ENCODE measurements around the gene GRIN1.
"Not testable (repeated sequence)": the region's sequence is repeated elsewhere in the genome, so short reads cannot be mapped to it uniquely, and the experiment has no call there.

The GRIN1 gene

DNA sequence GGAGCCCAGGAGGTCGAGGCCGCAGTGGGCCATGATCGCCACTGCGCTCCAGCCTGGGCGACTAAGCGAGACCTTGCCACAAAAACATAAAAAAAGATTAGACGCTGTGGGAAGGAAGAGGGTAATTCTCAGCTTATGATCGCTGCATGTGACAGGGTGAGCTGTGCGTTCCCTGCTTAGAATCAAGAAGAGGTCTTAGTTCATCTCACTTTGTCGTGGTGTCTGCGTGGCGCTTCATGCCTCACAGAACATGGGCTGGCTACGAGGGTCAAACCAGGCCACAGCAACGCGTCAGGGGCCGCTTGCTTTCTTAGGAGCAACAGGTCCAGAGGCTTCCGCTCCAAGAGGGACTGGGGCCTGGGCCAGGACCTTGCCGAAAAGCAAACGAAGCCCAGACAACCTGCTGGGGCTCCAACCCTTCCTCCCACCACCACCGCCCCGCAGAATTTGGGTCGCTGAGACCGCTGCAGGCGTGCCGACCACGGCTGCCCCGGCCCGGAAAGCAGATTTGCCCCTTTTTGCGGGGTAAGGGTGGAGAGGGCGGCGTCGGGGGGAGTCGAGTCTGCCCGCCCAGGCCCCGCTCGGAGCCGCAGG is 10.0 kb upstream of the GRIN1 start:
- DNase-seq (ENCODE audit: low spot score): no peak

GRCh38 chr9:137129456-137130175 is 9.3 kb upstream of the GRIN1 start:
- DNase-seq (ENCODE audit: low spot score): peak; percentile 96

DNA sequence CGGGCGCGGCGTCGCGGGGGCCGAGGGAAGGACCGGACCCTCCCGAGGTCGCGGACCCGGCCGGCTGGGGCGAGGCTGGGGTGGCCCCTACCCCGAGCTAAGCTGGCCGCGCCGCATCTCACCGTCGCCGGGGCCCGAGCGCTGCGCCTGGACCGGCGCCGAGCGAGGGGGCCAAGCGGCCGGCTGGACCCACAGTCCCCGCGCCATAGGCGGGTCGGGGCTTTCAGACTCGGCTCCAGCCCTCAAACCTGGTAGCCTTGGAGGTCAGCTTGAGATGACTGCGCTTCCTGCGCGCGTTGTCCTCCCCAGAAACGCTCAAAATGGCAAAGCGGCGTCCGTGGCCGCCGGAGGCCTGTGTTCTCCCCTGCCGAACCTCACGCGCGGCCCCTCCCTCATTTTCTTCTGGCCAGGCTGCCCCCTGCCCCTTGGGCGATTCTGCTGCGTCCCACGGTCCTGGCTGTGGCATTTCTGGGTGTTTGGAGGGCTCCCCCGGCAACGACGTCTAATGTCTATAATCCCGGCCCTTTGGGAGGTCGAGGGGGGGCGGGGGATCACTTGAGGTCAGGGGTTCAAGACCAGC is 8.7 kb upstream of the GRIN1 start:
- DNase-seq (ENCODE audit: low spot score): no peak

DNA sequence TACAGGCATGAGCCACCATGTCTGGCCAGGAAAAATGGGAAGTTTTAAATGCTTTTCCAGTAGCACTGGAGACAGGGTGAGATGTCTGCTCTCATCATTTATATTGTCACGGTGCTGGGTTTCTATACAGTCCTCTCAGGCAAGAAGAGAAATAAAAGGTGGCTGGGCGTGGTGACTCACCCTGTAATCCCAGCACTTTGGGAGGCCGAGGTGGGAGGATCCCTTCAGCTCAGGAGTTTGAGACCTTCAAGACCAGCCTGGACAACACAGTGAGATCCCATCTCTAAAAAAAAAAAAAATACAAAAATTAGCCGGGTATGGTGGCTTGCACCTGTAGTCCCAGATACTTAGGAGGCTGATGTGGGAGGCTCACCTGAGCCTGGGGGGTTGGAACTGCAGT is 4.8 kb upstream of the GRIN1 start:
- DNase-seq (ENCODE audit: low spot score): no peak

- not testable (repeated sequence) for DNase-seq (ENCODE audit: low spot score)
These were observed 3.8 kb upstream of the GRIN1 start for GRCh38 chr9:137135154-137135553.

DNA sequence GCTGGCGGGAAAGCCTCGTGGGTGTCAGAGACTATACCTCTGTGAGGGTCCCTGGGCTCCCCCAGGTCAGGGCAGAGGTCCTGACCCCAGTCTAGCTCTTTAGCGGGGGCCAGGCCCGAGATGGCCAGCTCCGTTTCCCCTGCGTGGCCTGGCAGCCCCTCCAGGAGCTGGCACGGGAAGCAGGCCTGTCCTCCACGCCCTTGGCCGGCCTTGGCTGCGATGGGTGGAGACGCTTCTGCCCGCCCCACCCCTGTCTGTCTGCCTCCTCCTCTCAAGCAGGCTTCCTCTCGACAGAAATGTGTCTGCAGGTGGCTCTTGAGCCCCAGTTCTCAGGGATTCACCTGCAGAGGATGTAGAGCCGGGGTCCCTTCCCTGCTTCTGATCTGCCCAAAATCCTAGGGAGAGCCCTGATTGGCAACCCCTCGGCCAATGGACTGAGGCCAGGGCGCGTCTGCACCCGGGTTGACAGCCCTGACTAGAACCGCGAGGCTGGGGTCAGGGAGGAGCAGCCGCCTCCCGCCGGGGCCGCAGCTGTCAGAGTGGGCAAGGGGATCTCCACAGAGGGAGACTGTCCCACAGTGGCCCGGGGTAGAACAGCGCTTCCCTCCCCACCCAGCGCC is 2.6 kb upstream of the GRIN1 start:
- peak; percentile 37 for DNase-seq (ENCODE audit: low spot score)

DNA sequence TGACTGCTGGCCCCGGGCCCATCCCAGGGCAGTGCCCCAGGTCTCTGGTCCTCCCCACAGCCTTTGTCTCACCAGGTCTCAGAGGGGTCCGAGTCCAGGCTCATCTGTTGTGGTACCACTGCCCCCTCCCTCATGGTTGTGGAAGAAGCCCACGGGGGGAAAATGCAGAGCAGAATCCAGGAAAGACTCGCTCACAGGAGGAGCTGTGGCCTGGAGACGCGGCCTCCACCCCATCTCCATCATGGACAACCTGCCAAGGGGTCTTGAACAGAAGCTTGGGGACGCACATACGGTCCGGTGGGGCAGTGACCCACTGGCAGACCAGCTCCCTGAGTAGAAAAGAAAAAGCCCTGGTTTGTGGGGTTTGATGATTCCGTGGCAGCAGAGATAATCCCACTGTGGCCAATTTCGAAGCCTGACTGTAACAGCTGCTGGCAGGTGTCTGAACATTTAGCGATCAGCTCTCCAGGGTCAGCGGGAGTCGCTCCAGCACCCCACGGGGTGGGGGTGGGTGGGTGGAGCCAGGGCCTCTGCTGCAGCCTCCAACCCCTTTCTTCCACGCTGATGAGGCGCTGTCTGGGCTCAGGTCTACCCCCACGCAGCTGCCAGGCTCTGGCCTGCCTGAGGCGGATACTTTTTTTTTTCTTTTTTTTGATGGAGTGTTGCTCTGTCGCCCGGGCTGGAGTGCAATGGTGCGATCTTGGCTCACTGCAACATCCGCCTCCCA is 1.9 kb upstream of the GRIN1 start:
- DNase-seq (ENCODE audit: low spot score): peak; percentile 43

GRCh38 chr9:137138058-137138721 is 764 bp upstream of the GRIN1 start:
- DNase-seq (ENCODE audit: low spot score): peak; percentile 64

DNA sequence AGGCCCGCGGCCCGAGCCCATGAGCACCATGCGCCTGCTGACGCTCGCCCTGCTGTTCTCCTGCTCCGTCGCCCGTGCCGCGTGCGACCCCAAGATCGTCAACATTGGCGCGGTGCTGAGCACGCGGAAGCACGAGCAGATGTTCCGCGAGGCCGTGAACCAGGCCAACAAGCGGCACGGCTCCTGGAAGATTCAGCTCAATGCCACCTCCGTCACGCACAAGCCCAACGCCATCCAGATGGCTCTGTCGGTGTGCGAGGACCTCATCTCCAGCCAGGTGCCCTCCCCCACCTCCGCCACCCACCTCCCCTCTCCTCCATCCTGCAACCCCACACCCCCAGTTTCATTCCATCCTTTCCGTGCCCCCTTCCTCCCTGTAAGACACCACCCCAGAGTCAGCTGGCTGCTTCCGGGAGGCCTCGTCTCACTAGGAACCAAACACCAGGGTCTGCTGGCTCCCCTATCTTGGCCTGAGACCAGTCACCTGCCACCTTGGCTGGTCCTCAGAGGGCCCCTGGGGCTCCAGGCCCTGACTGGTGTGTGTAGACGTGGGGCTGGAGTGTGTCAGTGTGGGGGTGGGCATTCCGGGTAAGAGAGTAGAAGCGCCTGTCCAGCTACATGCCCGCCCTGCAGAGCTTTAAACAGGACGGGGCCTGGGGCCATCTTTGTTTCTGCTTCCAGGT is 655 bp downstream of the GRIN1 start:
- DNase-seq (ENCODE audit: low spot score): peak; percentile 27

DNA sequence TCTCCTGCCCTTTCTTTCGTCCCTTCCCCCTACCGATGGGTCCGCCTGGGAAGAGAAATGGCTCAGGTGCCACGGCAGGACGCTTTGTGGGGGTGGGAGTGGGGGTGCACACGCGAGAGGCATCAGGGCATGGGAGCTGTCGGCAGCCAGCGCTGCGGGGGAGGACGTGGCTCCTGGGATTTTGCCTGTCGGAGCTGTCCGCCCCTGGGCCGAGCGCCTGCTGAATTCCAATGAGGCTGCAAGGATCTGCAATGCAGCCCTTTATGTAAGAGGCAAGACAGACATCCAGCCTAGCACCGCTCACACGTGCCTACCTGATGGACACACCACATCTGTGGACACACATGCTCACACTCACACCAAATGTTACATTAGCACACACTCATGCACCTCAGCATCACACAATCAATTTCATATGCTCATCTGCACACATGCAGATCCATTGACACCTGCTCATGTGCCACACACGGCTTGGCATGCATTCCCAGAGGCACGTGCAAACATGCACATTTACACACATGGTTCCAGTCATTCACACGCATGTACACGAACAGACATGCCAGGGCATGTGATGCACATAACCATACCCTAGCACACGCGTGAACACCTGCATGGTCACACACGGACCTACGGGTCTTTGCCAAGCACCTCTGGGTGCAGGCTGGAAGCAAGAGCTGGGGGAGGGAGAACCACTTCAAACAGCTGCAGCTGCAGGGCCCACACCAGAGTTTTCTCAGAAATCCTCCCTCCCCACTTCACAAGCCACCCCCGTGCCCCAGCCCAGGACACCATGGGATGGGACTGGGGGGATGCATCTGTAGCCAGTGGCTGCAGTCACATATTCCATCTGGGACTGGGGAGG is 1.4 kb downstream of the GRIN1 start:
- DNase-seq (ENCODE audit: low spot score): peak; percentile 17

- peak; percentile 16 for DNase-seq (ENCODE audit: low spot score)
These were observed 2.3 kb downstream of the GRIN1 start for GRCh38 chr9:137141050-137141810.

DNA sequence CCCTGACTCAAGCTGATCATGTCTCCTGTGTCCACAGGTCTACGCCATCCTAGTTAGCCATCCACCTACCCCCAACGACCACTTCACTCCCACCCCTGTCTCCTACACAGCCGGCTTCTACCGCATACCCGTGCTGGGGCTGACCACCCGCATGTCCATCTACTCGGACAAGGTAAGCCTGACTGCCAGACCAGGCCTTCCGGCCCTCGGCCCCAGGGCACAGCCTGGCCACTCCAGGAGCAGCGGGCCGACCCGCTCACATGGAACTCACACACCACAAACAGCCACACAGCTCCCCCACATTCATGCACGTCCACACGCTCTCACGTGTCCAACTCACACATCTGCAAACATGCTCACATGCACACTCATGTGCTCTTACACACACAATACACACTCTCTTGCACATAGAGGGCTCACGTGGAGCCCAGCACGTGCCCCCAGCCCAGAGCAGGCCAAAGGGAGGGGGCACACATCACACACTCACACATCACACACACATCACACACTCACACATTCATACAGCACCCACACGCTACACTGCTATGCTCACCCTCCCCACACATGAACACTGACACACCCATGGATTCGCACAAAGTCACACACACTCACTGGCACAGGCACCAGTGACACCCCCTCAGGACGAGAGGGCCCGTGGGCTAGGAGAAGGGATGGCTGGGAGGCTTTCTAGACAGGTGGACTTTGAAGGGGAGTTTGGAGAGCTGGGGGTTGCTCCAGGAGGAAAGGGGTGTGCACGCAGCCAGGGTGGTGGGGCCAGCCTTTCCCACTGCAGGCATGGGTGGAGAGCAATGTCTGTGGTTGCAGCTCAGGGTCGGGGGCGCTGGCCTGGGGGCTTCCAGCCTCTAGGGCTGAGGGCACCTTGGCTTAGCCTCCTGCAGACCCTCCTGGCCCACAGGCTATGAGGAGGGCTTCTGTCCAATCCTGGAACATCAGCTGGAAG is 3.3 kb downstream of the GRIN1 start:
- peak; percentile 11 for DNase-seq (ENCODE audit: low spot score)

DNA sequence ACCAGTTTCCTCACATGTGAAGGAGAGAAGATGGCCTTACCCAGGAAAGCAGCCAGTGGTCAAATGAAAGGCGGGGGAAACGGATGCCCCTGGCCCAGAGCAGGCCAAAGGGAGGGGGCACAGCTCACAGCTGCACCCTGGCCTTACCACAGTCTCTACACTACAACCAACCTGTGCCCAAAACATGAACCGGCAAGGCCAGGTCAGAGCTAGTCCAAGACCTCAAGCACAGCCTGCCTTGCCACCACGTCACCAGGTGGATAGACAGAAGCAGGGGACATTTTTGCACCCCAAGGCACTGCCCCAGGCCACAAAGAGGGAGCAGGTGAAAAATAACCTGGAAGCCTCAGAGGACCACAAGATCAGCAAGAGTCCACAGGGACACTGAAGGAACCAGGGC is 4.5 kb downstream of the GRIN1 start:
- no peak for DNase-seq (ENCODE audit: low spot score)

GRCh38 chr9:137145731-137146526 is 7.0 kb downstream of the GRIN1 start:
- DNase-seq (ENCODE audit: low spot score): peak; percentile 18

DNA sequence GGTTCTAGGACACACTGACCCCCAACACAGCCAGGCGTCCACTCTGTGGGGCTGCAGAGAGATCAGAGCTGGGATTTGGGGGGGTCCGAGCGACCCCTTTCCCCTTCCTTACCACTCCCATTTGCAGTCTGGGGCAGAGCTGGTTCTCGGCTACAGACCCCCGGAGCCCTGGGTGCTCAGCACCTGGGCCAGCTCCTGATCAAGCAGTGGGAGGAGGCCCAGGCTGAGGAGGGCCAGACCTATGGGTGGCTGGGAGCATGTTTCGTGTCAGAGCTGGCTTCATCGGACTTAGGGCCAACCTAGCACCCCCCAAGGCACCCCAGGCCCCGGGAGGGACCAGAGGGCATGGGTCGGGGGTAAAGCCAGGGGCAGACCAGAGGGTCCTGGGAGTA is 7.6 kb downstream of the GRIN1 start:
- DNase-seq (ENCODE audit: low spot score): peak; percentile 15

DNA sequence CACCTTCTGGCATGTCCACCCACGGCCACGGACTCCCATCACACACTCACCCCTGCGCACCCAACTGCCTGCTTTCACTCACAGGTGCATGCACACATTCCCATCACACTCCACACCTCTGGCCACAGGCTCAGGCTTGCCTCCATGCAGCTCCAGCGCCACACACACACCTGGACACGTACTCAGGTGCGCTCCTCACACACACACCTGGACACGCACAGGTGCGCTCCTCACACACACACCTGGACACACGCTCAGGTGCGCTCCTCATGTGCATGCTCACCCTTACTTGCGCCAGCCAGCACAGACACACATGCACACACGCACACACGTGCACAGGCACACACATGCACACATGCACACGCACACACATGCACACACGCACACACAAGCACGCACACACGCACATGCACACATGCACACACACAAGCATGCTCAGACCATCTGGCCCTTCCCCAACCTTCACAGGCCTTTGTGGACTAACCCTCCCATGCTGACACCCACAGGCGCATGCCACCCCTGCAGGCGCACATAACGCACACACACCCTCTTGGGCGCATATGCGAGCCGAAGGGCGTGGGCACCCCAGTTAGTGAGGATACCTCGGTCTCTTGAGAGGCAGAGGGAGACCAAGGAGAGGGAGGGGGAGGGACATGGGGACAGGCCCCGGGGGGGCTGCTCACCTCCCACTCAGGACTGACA is 8.3 kb downstream of the GRIN1 start:
- DNase-seq (ENCODE audit: low spot score): no peak

DNA sequence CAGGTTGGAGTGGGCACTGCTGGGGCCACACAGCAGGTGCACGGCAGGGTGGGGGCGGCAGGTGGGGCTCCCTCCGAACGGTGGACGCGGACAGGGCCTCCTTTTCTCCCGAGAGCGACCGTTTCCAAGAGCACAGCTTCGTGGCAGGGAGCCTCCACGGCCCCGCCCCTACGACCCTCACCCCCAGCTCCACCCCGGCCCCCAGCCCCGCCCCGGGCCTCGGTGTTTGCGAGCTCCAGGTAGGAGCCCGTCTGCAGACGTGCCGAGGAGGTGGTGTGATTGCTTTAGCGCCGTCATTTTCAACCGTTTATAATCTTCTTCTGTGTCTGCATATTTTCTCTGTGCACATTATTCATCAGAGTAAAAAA is 8.8 kb downstream of the GRIN1 start:
- no peak for DNase-seq (ENCODE audit: low spot score)
